CD4-positive, alpha-beta T cell treated with Interleukin-12 subunit alpha and Interleukin-12 subunit beta, for 1 hour (primary cell): ENCODE data around the gene BEND3.

Experiments used
- DNase-seq: peaks from one replicate; pipeline ENCODE4 v3.0.0-alpha.2; 2020

The BEND3 gene

GRCh38 chr6:107080036-107080435, 35.3 kb downstream of the BEND3 start:
- no peak for DNase-seq

GRCh38 chr6:107079429-107079828, 35.9 kb downstream of the BEND3 start:
- no peak for DNase-seq

- DNase-seq: no peak
These were observed 37.6 kb downstream of the BEND3 start for GRCh38 chr6:107077710-107078109.

- no peak for DNase-seq
These were observed 39.3 kb downstream of the BEND3 start for GRCh38 chr6:107075951-107076381.

GRCh38 chr6:107070686-107071085, 44.6 kb downstream of the BEND3 start:
- no peak for DNase-seq

GRCh38 chr6:107069631-107070548, 45.4 kb downstream of the BEND3 start:
- no peak for DNase-seq

GRCh38 chr6:107068691-107069630, 46.4 kb downstream of the BEND3 start:
- no peak for DNase-seq

- DNase-seq: no peak
These were observed 48.3 kb downstream of the BEND3 start for GRCh38 chr6:107066697-107067659.

- DNase-seq: peak; percentile 8
These were observed 50.7 kb downstream of the BEND3 start for GRCh38 chr6:107064579-107065065.

GRCh38 chr6:107062691-107063090, 52.6 kb downstream of the BEND3 start:
- DNase-seq: no peak

- peak; percentile 7 for DNase-seq
These were observed 53.9 kb downstream of the BEND3 start for GRCh38 chr6:107061125-107062020.

GRCh38 chr6:107060704-107061103, 54.6 kb downstream of the BEND3 start:
- no peak for DNase-seq

- DNase-seq: no peak
These were observed 55.7 kb downstream of the BEND3 start for GRCh38 chr6:107059606-107060005.

GRCh38 chr6:107057679-107058078, 57.6 kb downstream of the BEND3 start:
- no peak for DNase-seq

- no peak for DNase-seq
These were observed 58.5 kb downstream of the BEND3 start for GRCh38 chr6:107056796-107057195.

GRCh38 chr6:107047807-107048206, 67.5 kb downstream of the BEND3 start:
- DNase-seq: no peak

GRCh38 chr6:107045826-107046675, 69.3 kb downstream of the BEND3 start:
- DNase-seq: no peak

GRCh38 chr6:107033126-107033525, 82.2 kb downstream of the BEND3 start:
- DNase-seq: no peak

- DNase-seq: no peak
These were observed 83.3 kb downstream of the BEND3 start for GRCh38 chr6:107032051-107032450.

GRCh38 chr6:107030151-107030550, 85.2 kb downstream of the BEND3 start:
- no peak for DNase-seq
